Upper lobe of left lung (tissue), 6 donors: ENCODE results near the gene RBPJ. TPM values are rescaled to one million over a fixed set of nuclear protein-coding genes. Genes with fewer than 3 reads are reported as not detected.

Experiments used
- ATAC-seq, 2 donors: fragments of 200-7000 bp; cut with Tn5 transposase; one replicate each; pipeline ENCODE4 v1.9.1; 2022; ENCODE audit warnings: mild to moderate bottlenecking in 2 of 2, moderate library complexity in 2 of 2; ENCODE audit not compliant: low FRiP score in 2 of 2
- DNase-seq, 2 donors: peaks; one replicate each; pipeline ENCODE4 v3.0.0-alpha.2; 2019 to 2020
- H3K27ac ChIP-seq, 4 donors: fragments of 200-600 bp; sonication (generic); one replicate each; pipeline ENCODE4 v1.5.1; 2016 to 2019
- H3K27me3 ChIP-seq, 4 donors: fragments of 200-600 bp; sonication (generic); one replicate each; pipeline ENCODE4 v1.5.1; 2017 to 2019
- H3K36me3 ChIP-seq, 4 donors: fragments of 200-600 bp; sonication (generic); one replicate each; pipeline ENCODE4 v1.5.1; 2016 to 2019
- H3K4me1 ChIP-seq, 4 donors: fragments of 200-600 bp; sonication (generic); one replicate each; pipeline ENCODE4 v1.5.1; 2018 to 2019
- H3K4me3 ChIP-seq, 4 donors: fragments of 200-600 bp; sonication (generic); one replicate each; pipeline ENCODE4 v1.5.1; 2017 to 2019; ENCODE audit warnings: mild to moderate bottlenecking in 2 of 4, moderate library complexity in 1 of 4
- H3K9me3 ChIP-seq, 4 donors: fragments of 200-600 bp; sonication (generic); one replicate each; pipeline ENCODE4 v1.5.1; 2018 to 2019
- EP300 ChIP-seq, 4 donors: sonication (generic); formaldehyde crosslinking; IDR thresholded peaks; one replicate each; pipeline ENCODE4 v1.5.1; 2017; ENCODE audit warnings: antibody characterized with exemption in 4 of 4, control low read depth in 2 of 4
- POLR2A ChIP-seq, 4 donors: fragments of 450-650 bp; IDR thresholded peaks; one replicate each; pipeline ENCODE4 v1.5.1; 2016 to 2017; ENCODE audit warnings: antibody characterized with exemption in 4 of 4, mild to moderate bottlenecking in 2 of 4
- POLR2AphosphoS5 ChIP-seq, 2 donors: sonication (generic); formaldehyde crosslinking; IDR thresholded peaks; one replicate each; pipeline ENCODE4 v1.5.1; 2017; ENCODE audit warnings: antibody characterized with exemption in 2 of 2
- WGBS, 2 donors: methylation state at CpG; one replicate each; pipeline ENCODE4 v1.1.5; 2017 to 2018; 5-methylcytosine and 5-hydroxymethylcytosine counted together
- total RNA-seq, 6 donors: library from RNA; depleted of rRNA in 4 of 6; stranded (reverse); fragments of >200 nt in 4 of 6; gene quantifications; one replicate each; pipeline versions ENCODE4 v1.1.0 to v1.2.1, GENCODE V29; 2016 to 2021
- TF ChIP-seq, protein P1 (sequence below), 6 experiments: fragments of 450-650 bp in 4 of 6; fragments of 200-600 bp in 2 of 6; sonication (generic) in 2 of 6; IDR thresholded peaks; one replicate each; pipeline ENCODE4 v1.5.1; 2016 to 2019; ENCODE audit warnings: antibody characterized with exemption in 6 of 6
- donor health status: DM: no; HTN: no; CAD: no; lungs with moderate emphysema.
- donor health status: DM: no; HTN: yes; CAD: no; lungs with severe emphysema.

Gene RBPJ
- total RNA-seq, 6 donors from 2014 or later, result 59.4 to 93.2 (median 79.4) TPM

DNA sequence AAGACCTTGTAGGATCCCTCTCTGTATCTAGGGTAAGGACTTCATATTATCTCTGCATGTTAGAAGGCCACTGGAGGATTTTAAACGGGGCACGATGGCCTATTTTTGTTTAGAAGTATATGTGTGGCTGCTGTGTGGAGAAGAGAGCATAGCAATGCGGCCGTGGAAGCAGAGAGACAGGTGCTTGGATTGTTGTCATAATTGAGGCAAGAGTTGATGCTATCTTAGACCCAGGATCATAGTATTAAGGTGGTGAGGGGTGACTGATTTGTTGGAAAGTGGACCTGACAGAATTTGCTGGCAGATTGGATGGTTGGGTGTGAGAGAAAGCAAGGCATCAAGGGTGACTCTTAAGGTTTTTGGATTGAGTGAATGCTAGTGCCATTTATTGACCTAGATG, 106.1 kb downstream of the RBPJ start:
- no peaks in the 10 kb centered on the region for H3K27me3 ChIP-seq
- peaks cover 0 to 3% (median 0%) of the 10 kb centered on the region in 4 donors for H3K4me1 ChIP-seq
- peaks cover 0 to 73% (median 17%) of the 10 kb centered on the region in 4 donors for H3K36me3 ChIP-seq
- WGBS, 2 donors, result 78 to 84% methylated on average over 4 of the region's 4 CpGs
- DNase-seq (no peak), ATAC-seq (no peak)
- no peak overlapping the region for H3K27ac ChIP-seq
- no peak overlapping the region for H3K4me3 ChIP-seq
- TF ChIP-seq POLR2AphosphoS5 (IDR thresholded peaks at IDR 0.05) (no peak), POLR2A (IDR thresholded peaks at IDR 0.05) (no peak), EP300 (IDR thresholded peaks at IDR 0.05) (no peak)
- TF ChIP-seq, protein P1, sequence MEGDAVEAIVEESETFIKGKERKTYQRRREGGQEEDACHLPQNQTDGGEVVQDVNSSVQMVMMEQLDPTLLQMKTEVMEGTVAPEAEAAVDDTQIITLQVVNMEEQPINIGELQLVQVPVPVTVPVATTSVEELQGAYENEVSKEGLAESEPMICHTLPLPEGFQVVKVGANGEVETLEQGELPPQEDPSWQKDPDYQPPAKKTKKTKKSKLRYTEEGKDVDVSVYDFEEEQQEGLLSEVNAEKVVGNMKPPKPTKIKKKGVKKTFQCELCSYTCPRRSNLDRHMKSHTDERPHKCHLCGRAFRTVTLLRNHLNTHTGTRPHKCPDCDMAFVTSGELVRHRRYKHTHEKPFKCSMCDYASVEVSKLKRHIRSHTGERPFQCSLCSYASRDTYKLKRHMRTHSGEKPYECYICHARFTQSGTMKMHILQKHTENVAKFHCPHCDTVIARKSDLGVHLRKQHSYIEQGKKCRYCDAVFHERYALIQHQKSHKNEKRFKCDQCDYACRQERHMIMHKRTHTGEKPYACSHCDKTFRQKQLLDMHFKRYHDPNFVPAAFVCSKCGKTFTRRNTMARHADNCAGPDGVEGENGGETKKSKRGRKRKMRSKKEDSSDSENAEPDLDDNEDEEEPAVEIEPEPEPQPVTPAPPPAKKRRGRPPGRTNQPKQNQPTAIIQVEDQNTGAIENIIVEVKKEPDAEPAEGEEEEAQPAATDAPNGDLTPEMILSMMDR (IDR thresholded peaks at IDR 0.05), result no peak
- no peaks in the 10 kb centered on the region for H3K9me3 ChIP-seq

DNA sequence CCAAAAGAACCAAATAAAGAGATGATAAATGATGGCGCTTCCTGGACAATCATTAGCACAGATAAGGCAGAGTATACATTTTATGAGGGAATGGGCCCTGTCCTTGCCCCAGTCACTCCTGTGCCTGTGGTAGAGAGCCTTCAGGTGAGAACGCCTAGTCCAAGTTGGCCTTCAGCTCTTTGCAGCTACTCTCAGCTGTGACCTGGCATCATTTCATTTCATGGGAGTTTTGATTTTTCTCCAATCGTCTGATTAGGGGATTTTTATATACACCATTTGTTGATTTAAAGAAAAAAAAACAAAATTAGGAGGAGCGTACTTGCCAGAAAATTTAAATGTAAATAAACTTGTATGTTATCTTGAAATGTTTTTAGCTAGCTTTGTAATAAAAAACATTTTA, 109.1 kb downstream of the RBPJ start:
- Histone ChIP-seq H3K4me3 (no peak overlapping the region), H3K36me3 (peaks cover 0 to 67% (median 17%) of the 10 kb centered on the region in 4 donors), H3K9me3 (no peaks in the 10 kb centered on the region), H3K27me3 (no peaks in the 10 kb centered on the region), H3K27ac (no peak overlapping the region), H3K4me1 (peaks cover 0 to 3% (median 0%) of the 10 kb centered on the region in 4 donors)
- 83 to 87% methylated on average over 4 of the region's 4 CpGs for WGBS, 2 donors
- DNase-seq, result no peak
- no peak for TF ChIP-seq POLR2A (IDR thresholded peaks at IDR 0.05)
- TF ChIP-seq POLR2AphosphoS5 (IDR thresholded peaks at IDR 0.05), result no peak
- no peak for TF ChIP-seq EP300 (IDR thresholded peaks at IDR 0.05)
- TF ChIP-seq, protein P1 (IDR thresholded peaks at IDR 0.05), result no peak
- ATAC-seq, result no peak

DNA sequence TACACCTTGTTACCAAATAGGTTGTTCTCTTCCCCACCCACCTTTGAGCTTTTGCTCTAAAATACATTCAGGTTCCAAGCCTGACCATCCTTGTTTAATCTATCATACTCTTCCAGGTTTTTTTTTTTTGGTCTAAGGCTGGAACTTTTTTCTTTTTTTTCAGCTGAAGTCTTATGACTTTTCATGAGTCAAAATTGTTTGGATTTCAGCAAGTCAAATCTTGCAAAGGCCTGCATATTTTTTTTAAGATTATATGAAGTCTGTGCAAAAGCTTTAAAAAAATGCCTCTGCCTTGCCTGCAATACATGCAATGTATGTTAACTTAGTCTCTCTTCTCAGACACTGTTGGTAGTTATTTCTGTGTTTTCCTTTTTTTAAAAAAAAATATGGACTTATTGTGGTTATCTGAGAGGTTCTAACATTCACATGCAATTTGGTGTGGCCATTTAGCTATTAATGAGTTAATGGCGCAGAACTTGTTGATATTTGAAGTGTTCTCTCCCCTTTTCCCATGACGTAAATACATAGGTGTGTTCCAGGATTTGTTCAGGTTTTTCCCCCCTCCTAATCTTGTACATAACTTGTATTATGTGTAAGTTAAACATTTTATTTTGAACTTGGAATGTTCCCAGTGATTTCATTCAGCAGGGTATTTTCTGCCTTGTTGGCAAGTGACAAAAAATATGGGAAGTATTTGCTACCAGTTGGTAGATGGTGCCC, 110.8 kb downstream of the RBPJ start:
- Histone ChIP-seq H3K4me1 (peaks cover 0 to 3% (median 0%) of the 10 kb centered on the region in 4 donors), H3K36me3 (peaks cover 0 to 53% (median 14%) of the 10 kb centered on the region in 4 donors), H3K27me3 (no peaks in the 10 kb centered on the region), H3K9me3 (no peaks in the 10 kb centered on the region), H3K4me3 (no peak overlapping the region), H3K27ac (no peak overlapping the region)
- 67 to 75% methylated on average over 2 of the region's 2 CpGs for WGBS, 2 donors
- TF ChIP-seq, protein P1 (IDR thresholded peaks at IDR 0.05), result no peak
- TF ChIP-seq POLR2AphosphoS5 (IDR thresholded peaks at IDR 0.05) (no peak), EP300 (IDR thresholded peaks at IDR 0.05) (no peak), POLR2A (IDR thresholded peaks at IDR 0.05) (no peak)
- ATAC-seq (no peak), DNase-seq (no peak)

DNA sequence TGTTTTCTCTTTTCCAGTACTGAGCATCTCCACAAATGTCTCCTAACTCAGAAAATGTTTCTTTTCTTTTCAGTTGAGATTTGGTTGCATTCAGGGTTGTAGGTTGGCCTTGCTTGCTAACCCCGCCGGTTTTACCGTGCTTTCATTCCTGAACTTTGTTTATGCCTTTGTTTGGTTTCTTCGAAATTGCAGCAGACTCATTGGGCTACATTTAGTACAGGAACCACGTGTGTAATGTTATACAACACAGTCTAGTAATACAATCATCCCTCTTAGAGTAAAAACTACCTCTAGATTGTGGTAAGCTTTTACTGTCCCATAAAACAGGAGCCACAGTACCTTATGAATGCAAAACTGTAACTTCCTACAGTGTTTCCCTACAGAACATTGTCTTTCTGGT, 111.6 kb downstream of the RBPJ start:
- no peaks in the 10 kb centered on the region for H3K9me3 ChIP-seq
- TF ChIP-seq POLR2A (IDR thresholded peaks at IDR 0.05) (no peak), POLR2AphosphoS5 (IDR thresholded peaks at IDR 0.05) (no peak), EP300 (IDR thresholded peaks at IDR 0.05) (no peak)
- TF ChIP-seq, protein P1 (IDR thresholded peaks at IDR 0.05), result no peak
- H3K4me1 ChIP-seq, result peaks cover 0 to 3% (median 0%) of the 10 kb centered on the region in 4 donors
- H3K27me3 ChIP-seq, result no peaks in the 10 kb centered on the region
- WGBS, 2 donors, result 63 to 76% methylated on average over 5 of the region's 5 CpGs
- H3K27ac ChIP-seq, result no peak overlapping the region
- H3K36me3 ChIP-seq, result peaks cover 0 to 53% (median 14%) of the 10 kb centered on the region in 4 donors
- no peak overlapping the region for H3K4me3 ChIP-seq
- DNase-seq (no peak), ATAC-seq (no peak)

DNA sequence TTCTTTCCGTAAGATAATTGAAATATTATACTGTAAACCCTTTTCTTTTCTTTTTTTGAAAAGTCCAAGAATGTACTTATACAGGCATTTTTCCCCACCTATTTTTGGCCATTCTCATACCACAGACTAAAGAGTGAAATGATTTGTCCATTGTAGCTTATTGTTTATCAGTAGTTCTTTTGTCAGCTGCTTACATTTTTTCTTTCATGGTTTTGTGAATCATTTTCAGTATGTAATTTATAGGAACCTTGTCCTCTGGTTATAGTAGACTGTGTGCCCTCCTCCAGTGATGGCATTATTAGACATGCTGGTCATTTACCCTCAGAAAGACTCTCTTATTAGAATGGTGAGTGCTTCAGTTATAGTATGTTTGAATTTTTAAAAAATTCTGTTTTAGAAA, 112.7 kb downstream of the RBPJ start:
- ATAC-seq (no peak), DNase-seq (no peak)
- WGBS, 2 donors, result 95 to 100% methylated on average over 1 of the region's 1 CpG
- TF ChIP-seq, protein P1 (IDR thresholded peaks at IDR 0.05), result no peak
- no peak for TF ChIP-seq POLR2AphosphoS5 (IDR thresholded peaks at IDR 0.05)
- no peak for TF ChIP-seq EP300 (IDR thresholded peaks at IDR 0.05)
- no peak for TF ChIP-seq POLR2A (IDR thresholded peaks at IDR 0.05)
- peaks cover 0 to 3% (median 0%) of the 10 kb centered on the region in 4 donors for H3K4me1 ChIP-seq
- H3K4me3 ChIP-seq, result no peak overlapping the region
- H3K27me3 ChIP-seq, result no peaks in the 10 kb centered on the region
- no peak overlapping the region for H3K27ac ChIP-seq
- no peaks in the 10 kb centered on the region for H3K9me3 ChIP-seq
- H3K36me3 ChIP-seq, result peaks cover 0 to 49% (median 14%) of the 10 kb centered on the region in 4 donors
